ENCODE results near the gene GABRR3. TPM values are rescaled to one million over a fixed set of nuclear protein-coding genes. Genes with fewer than 3 reads are reported as not detected.

The GABRR3 gene
- total RNA-seq, 1 donor from 2014 or later = not detected

GRCh38 chr3:98032904-98033303 is 2.2 kb downstream of the GABRR3 start:
- TF ChIP-seq CTCF (IDR thresholded peaks at IDR 0.05) = no peak
- H3K36me3 ChIP-seq = no peaks in the 10 kb centered on the region
- H3K4me1 ChIP-seq = no peaks in the 10 kb centered on the region
- no peak overlapping the region for H3K27ac ChIP-seq
- intact Hi-C loops (cut with DNase I) = no loop called here
- no peaks in the 10 kb centered on the region for H3K27me3 ChIP-seq
- DNase-seq (ENCODE audit: low spot score in 2 of 2) = no peak
- H3K9me3 ChIP-seq = no peaks in the 10 kb centered on the region
- no peak overlapping the region for H3K4me3 ChIP-seq

GRCh38 chr3:98032265-98032664 is 2.9 kb downstream of the GABRR3 start:
- intact Hi-C loops (cut with DNase I) = no loop called here
- H3K4me3 ChIP-seq = no peak overlapping the region
- no peaks in the 10 kb centered on the region for H3K4me1 ChIP-seq
- DNase-seq (ENCODE audit: low spot score in 2 of 2) = no peak
- TF ChIP-seq CTCF (IDR thresholded peaks at IDR 0.05) = no peak
- no peaks in the 10 kb centered on the region for H3K27me3 ChIP-seq
- H3K27ac ChIP-seq = no peak overlapping the region
- no peaks in the 10 kb centered on the region for H3K9me3 ChIP-seq
- H3K36me3 ChIP-seq = no peaks in the 10 kb centered on the region

- no peak overlapping the region for H3K27ac ChIP-seq
- TF ChIP-seq CTCF (IDR thresholded peaks at IDR 0.05) = no peak
- H3K9me3 ChIP-seq = no peaks in the 10 kb centered on the region
- DNase-seq (ENCODE audit: low spot score in 2 of 2) = no peak
- no peaks in the 10 kb centered on the region for H3K36me3 ChIP-seq
- no peaks in the 10 kb centered on the region for H3K27me3 ChIP-seq
- H3K4me3 ChIP-seq = no peak overlapping the region
- intact Hi-C loops (cut with DNase I) = no loop called here
- H3K4me1 ChIP-seq = no peaks in the 10 kb centered on the region
Measured at GRCh38 chr3:98029083-98029482, 6.0 kb downstream of the GABRR3 start.

GRCh38 chr3:98027085-98027446 is 8.0 kb downstream of the GABRR3 start:
- no peak overlapping the region for H3K4me3 ChIP-seq
- H3K27me3 ChIP-seq = no peaks in the 10 kb centered on the region
- H3K9me3 ChIP-seq = no peaks in the 10 kb centered on the region
- H3K4me1 ChIP-seq = no peaks in the 10 kb centered on the region
- no peak for DNase-seq (ENCODE audit: low spot score in 2 of 2)
- no peak overlapping the region for H3K27ac ChIP-seq
- no peak for TF ChIP-seq CTCF (IDR thresholded peaks at IDR 0.05)
- no peaks in the 10 kb centered on the region for H3K36me3 ChIP-seq
- intact Hi-C loops (cut with DNase I) = no loop called here

GRCh38 chr3:98026425-98027084 is 8.6 kb downstream of the GABRR3 start:
- intact Hi-C loops (cut with DNase I) = no loop called here

More at GRCh38 chr3:98026425-98027084, 8.6 kb downstream of the GABRR3 start:
- Histone ChIP-seq H3K27ac (no peak overlapping the region), H3K4me3 (no peak overlapping the region), H3K4me1 (no peaks in the 10 kb centered on the region), H3K36me3 (no peaks in the 10 kb centered on the region), H3K27me3 (no peaks in the 10 kb centered on the region), H3K9me3 (no peaks in the 10 kb centered on the region)
- no peak for DNase-seq (ENCODE audit: low spot score in 2 of 2)
- no peak for TF ChIP-seq CTCF (IDR thresholded peaks at IDR 0.05)
